Hepatocyte (in vitro differentiated cells): ENCODE data around the gene PGGHG. TPM values are rescaled to one million over a fixed set of nuclear protein-coding genes. Genes with fewer than 3 reads are reported as not detected.

Source experiments
- DNase-seq: peaks from one replicate; pipeline ENCODE4 v3.0.0-alpha.2; 2016; ENCODE audit warnings: low spot score
- H2AFZ ChIP-seq: fragments of 200-600 bp; sonication (generic); 2 replicates; pipeline ENCODE4 v1.6.0; 2016; ENCODE audit warnings: antibody characterized with exemption, mild to moderate bottlenecking
- H3K27ac ChIP-seq: fragments of 200-600 bp; sonication (generic); 2 replicates; pipeline ENCODE4 v1.5.1; 2016; ENCODE audit warnings: mild to moderate bottlenecking
- H3K27me3 ChIP-seq: fragments of 200-600 bp; sonication (generic); 2 replicates; pipeline ENCODE4 v1.6.1; 2016
- H3K36me3 ChIP-seq: fragments of 200-600 bp; sonication (generic); replicated peaks from 2 replicates; pipeline ENCODE4 v1.5.1; 2016; ENCODE audit warnings: low read depth; ENCODE audit not compliant: insufficient read depth
- H3K4me1 ChIP-seq: fragments of 200-600 bp; sonication (generic); 2 replicates; pipeline ENCODE4 v1.5.1; 2016; ENCODE audit warnings: mild to moderate bottlenecking, moderate library complexity; ENCODE audit not compliant: insufficient read depth
- H3K4me2 ChIP-seq: fragments of 200-600 bp; sonication (generic); 2 replicates; pipeline ENCODE4 v1.6.0; 2016
- H3K4me3 ChIP-seq: fragments of 200-600 bp; sonication (generic); 2 replicates; pipeline ENCODE4 v1.5.1; 2016; ENCODE audit warnings: mild to moderate bottlenecking
- H3K79me2 ChIP-seq: fragments of 200-600 bp; sonication (generic); 2 replicates; pipeline ENCODE4 v1.6.0; 2017; ENCODE audit warnings: mild to moderate bottlenecking
- H3K9me2 ChIP-seq: fragments of 200-600 bp; sonication (generic); replicated peaks from 2 replicates; pipeline ENCODE4 v1.6.0; 2017; ENCODE audit warnings: mild to moderate bottlenecking; ENCODE audit not compliant: insufficient read depth
- H3K9me3 ChIP-seq: fragments of 200-600 bp; sonication (generic); 2 replicates; pipeline ENCODE4 v1.5.1; 2016; ENCODE audit warnings: low read depth, mild to moderate bottlenecking
- H4K20me1 ChIP-seq: fragments of 200-600 bp; sonication (generic); 2 replicates; pipeline ENCODE4 v1.6.0; 2016; ENCODE audit warnings: mild to moderate bottlenecking; ENCODE audit not compliant: insufficient read depth, poor library complexity, severe bottlenecking
- CTCF ChIP-seq: fragments of 200-600 bp; sonication (generic); IDR thresholded peaks from 2 replicates; pipeline ENCODE4 v1.5.1; 2016; ENCODE audit warnings: antibody characterized with exemption, mild to moderate bottlenecking; ENCODE audit not compliant: poor library complexity
- EZH2 ChIP-seq: fragments of 200-600 bp; sonication (generic); IDR thresholded peaks from 2 replicates; pipeline ENCODE4 v1.6.1; 2016; ENCODE audit warnings: antibody characterized with exemption, mild to moderate bottlenecking, borderline replicate concordance
- EZH2phosphoT487 ChIP-seq: fragments of 200-600 bp; sonication (generic); IDR thresholded peaks from one replicate; pipeline ENCODE4 v1.6.1; 2018; ENCODE audit warnings: antibody characterized with exemption, mild to moderate bottlenecking, low read depth, moderate library complexity; ENCODE audit not compliant: unreplicated experiment, severe bottlenecking
- WGBS: methylation state at CpG from one replicate; pipeline ENCODE4 v1.1.6; 2016; ENCODE audit warnings: low lambda C conversion rate; ENCODE audit errors: missing lambda C conversion rate; 5-methylcytosine and 5-hydroxymethylcytosine counted together
- polyA plus RNA-seq: library from polyadenylated mRNA; unstranded; fragments of >200 nt; fragmentation: Nextera tagmentation; extraction: Ambion mirVana; gene quantifications from 2 replicates; pipeline ENCODE4 v1.2.1, GENCODE V29; 2016
- total RNA-seq: library from RNA; depleted of rRNA; stranded (reverse); fragments of >200 nt; gene quantifications from 2 replicates; pipeline ENCODE4 v1.2.3, GENCODE V29; 2014

The PGGHG gene
- total and polyA plus RNA-seq, 2 experiments from 2014 or later: 19.2 to 27.9 TPM

GRCh38 chr11:280706-281485 is 8.0 kb upstream of the PGGHG start:
- 92% methylated on average over 79 of the region's 79 CpGs for WGBS
- Histone ChIP-seq H3K9me3 (no peaks in the 10 kb centered on the region), H3K4me1 (no peaks in the 10 kb centered on the region), H4K20me1 (no peaks in the 10 kb centered on the region), H3K27ac (no peak overlapping the region), H3K36me3 (no peaks in the 10 kb centered on the region), H2AFZ (no peak overlapping the region), H3K4me2 (no peak overlapping the region), H3K27me3 (no peaks in the 10 kb centered on the region), H3K9me2 (no peaks in the 10 kb centered on the region), H3K4me3 (no peak overlapping the region), H3K79me2 (no peaks in the 10 kb centered on the region)
- no peak for DNase-seq
- TF ChIP-seq EZH2phosphoT487: no peak

GRCh38 chr11:281486-282161 is 7.3 kb upstream of the PGGHG start:
- no peak for DNase-seq
- Histone ChIP-seq H4K20me1 (no peaks in the 10 kb centered on the region), H3K4me2 (no peak overlapping the region), H2AFZ (no peak overlapping the region), H3K79me2 (no peaks in the 10 kb centered on the region), H3K36me3 (no peaks in the 10 kb centered on the region), H3K9me3 (no peaks in the 10 kb centered on the region), H3K27ac (no peak overlapping the region), H3K4me1 (no peaks in the 10 kb centered on the region), H3K4me3 (no peak overlapping the region), H3K9me2 (no peaks in the 10 kb centered on the region), H3K27me3 (no peaks in the 10 kb centered on the region)
- WGBS: 94% methylated on average over 22 of the region's 26 CpGs
- TF ChIP-seq CTCF (no peak), EZH2 (no peak), EZH2phosphoT487 (no peak)

GRCh38 chr11:282171-282570 is 6.8 kb upstream of the PGGHG start:
- DNase-seq: no peak
- no peaks in the 10 kb centered on the region for H4K20me1 ChIP-seq
- no peak for TF ChIP-seq EZH2phosphoT487
- no peaks in the 10 kb centered on the region for H3K27me3 ChIP-seq
- no peak overlapping the region for H3K4me3 ChIP-seq
- H3K4me1 ChIP-seq: no peaks in the 10 kb centered on the region
- no peak overlapping the region for H3K4me2 ChIP-seq
- no peaks in the 10 kb centered on the region for H3K9me3 ChIP-seq
- no peaks in the 10 kb centered on the region for H3K79me2 ChIP-seq
- H3K36me3 ChIP-seq: no peaks in the 10 kb centered on the region
- H3K27ac ChIP-seq: no peak overlapping the region
- WGBS: 87% methylated on average over 4 of the region's 4 CpGs
- H2AFZ ChIP-seq: no peak overlapping the region
- H3K9me2 ChIP-seq: no peaks in the 10 kb centered on the region

- H3K79me2 ChIP-seq: no peaks in the 10 kb centered on the region
- H2AFZ ChIP-seq: no peak overlapping the region
- TF ChIP-seq CTCF (no peak), EZH2phosphoT487 (no peak), EZH2 (no peak)
- no peaks in the 10 kb centered on the region for H4K20me1 ChIP-seq
- DNase-seq: no peak
- peaks cover 1% of the 10 kb centered on the region for H3K4me1 ChIP-seq
- H3K4me3 ChIP-seq: no peak overlapping the region
- no peak overlapping the region for H3K4me2 ChIP-seq
- WGBS: 73% methylated on average over 10 of the region's 13 CpGs
- no peaks in the 10 kb centered on the region for H3K9me3 ChIP-seq
- H3K27me3 ChIP-seq: no peaks in the 10 kb centered on the region
- no peak overlapping the region for H3K27ac ChIP-seq
- no peaks in the 10 kb centered on the region for H3K9me2 ChIP-seq
- H3K36me3 ChIP-seq: no peaks in the 10 kb centered on the region
These were observed 6.1 kb upstream of the PGGHG start for GRCh38 chr11:282630-283360.
